NK-92 (cell line): Measurements from ENCODE around the gene FILIP1L.

Source experiments
- DNase-seq: peaks from one replicate; lab custom pipeline; 2025; ENCODE audit not compliant: unreplicated experiment; lab: John Stamatoyannopoulos, UW

Gene FILIP1L

GRCh38 chr3:99900248-99900647, 214.1 kb downstream of the FILIP1L start:
- no peak for DNase-seq

GRCh38 chr3:99899603-99900002, 214.7 kb downstream of the FILIP1L start:
- DNase-seq: no peak

- no peak for DNase-seq
Observed at GRCh38 chr3:99896482-99896881, 217.8 kb downstream of the FILIP1L start.

- DNase-seq: no peak
Observed at GRCh38 chr3:99895703-99896441, 218.4 kb downstream of the FILIP1L start.

- no peak for DNase-seq
Observed at GRCh38 chr3:99895131-99895696, 219.1 kb downstream of the FILIP1L start.

- DNase-seq: no peak
Observed at GRCh38 chr3:99892332-99892731, 222.0 kb downstream of the FILIP1L start.

GRCh38 chr3:99891610-99892285, 222.6 kb downstream of the FILIP1L start:
- no peak for DNase-seq

GRCh38 chr3:99885851-99886250, 228.4 kb downstream of the FILIP1L start:
- no peak for DNase-seq

- DNase-seq: no peak
Observed at GRCh38 chr3:99885085-99885484, 229.2 kb downstream of the FILIP1L start.

GRCh38 chr3:99884484-99884883, 229.8 kb downstream of the FILIP1L start:
- DNase-seq: no peak

GRCh38 chr3:99883693-99884092, 230.6 kb downstream of the FILIP1L start:
- no peak for DNase-seq

- no peak for DNase-seq
Observed at GRCh38 chr3:99883138-99883461, 231.2 kb downstream of the FILIP1L start.

GRCh38 chr3:99882436-99883137, 231.7 kb downstream of the FILIP1L start:
- no peak for DNase-seq

GRCh38 chr3:99881121-99881524, 233.2 kb downstream of the FILIP1L start:
- no peak for DNase-seq

- DNase-seq: no peak
Observed at GRCh38 chr3:99879275-99879674, 235.0 kb downstream of the FILIP1L start.

GRCh38 chr3:99878005-99878404, 236.3 kb downstream of the FILIP1L start:
- no peak for DNase-seq

GRCh38 chr3:99877031-99877579, 237.2 kb downstream of the FILIP1L start:
- no peak for DNase-seq

GRCh38 chr3:99875929-99876841, 238.1 kb downstream of the FILIP1L start:
- no peak for DNase-seq

- no peak for DNase-seq
Observed at GRCh38 chr3:99875581-99875928, 238.7 kb downstream of the FILIP1L start.

- DNase-seq: no peak
Observed at GRCh38 chr3:99874237-99875002, 239.9 kb downstream of the FILIP1L start.
